T1000 (cell line): ENCODE measurements around the gene TDRD7.

ENCODE experiments used
- DNase-seq: peaks from one replicate; lab custom pipeline; 2025; ENCODE audit warnings: mixed read lengths; lab: John Stamatoyannopoulos, UW

TDRD7 gene

DNA sequence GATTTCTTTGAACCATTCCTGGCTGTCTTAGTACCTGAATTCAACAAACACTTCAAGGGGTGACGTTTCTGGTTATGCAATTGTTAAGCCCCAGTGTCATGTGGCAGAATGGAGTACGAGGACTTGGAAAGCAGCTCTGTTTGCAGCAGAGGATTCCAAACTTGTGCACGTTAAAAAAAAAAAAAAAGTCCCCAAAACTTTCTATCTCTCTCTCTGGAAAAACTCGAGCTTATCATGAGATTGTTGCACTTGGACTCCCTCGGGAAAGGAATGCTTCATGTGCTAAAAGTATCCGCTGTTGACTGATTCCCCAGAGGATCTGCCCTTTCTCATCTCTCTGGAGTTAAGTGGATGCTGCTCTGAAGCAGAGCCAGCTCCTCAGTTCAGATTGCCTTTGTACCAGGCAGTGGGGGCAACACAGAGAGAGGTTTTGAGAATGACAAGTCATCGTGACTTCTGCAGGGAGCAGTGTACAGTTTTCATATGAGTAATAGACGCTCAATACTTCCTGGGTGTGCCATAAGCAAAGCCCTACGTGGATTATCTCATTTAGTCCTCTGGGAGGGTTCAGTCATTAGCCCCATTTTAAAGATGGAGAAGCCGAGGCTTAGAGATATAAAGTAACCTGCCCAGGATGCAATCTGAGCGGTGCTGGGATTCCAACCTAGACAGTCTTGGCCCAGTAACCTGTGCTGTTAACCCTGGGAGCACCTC is 117.6 kb downstream of the TDRD7 start:
- DNase-seq: no peak

- DNase-seq: no peak
Measured at GRCh38 chr9:97531888-97532376, 120.0 kb downstream of the TDRD7 start.

GRCh38 chr9:97534185-97534584 is 122.3 kb downstream of the TDRD7 start:
- DNase-seq: no peak

DNA sequence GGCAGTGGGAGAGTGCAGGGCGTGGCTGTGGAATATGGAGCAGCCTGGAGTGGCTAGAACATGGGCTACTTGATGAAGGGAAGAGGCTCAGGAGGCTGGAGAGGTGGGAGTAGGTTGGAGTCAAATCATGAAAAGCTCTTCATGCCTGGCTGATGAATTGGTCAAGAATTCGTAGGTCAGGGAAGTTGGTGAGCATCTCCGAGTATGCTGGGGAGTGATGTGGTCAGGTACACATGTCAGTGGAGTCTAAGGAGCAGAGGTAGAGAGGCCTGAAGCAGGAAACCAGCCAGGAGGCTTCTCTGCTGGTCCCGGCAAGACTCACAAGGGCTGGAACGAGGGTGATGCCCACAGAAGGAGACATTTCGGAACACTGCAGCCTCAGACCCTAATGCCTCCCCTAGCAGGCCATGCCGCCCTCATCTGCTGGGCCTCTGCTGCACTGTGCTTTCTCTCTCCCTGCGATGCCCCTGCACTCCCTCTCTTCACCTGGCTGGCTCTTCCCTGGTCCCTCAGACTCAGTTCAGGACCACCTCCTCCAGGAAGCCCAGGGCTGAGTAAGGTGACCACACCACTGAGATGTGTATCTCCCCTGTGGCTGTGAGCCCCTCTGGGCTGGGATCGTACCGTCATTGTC is 123.2 kb downstream of the TDRD7 start:
- no peak for DNase-seq

GRCh38 chr9:97535771-97536170 is 123.9 kb downstream of the TDRD7 start:
- no peak for DNase-seq

DNA sequence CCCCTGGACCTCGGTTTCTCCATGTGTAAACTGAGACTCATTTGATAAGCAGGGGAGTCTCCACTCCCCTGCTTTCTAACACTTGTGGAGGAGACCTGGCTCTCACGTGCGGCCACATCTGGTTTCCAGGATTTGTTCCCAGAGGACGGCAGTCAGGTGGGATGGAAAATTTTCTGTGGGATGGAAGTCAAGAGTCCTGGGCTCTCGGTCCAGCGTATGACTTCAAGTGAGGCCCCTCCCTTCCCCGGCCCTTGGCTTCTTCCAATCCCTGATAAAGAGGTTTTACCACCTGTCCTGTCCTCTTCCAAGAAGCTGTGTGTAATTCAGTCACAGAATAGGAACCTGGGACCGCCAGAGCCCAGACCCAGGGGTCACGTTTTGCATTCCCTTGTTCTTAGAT is 124.6 kb downstream of the TDRD7 start:
- no peak for DNase-seq

DNA sequence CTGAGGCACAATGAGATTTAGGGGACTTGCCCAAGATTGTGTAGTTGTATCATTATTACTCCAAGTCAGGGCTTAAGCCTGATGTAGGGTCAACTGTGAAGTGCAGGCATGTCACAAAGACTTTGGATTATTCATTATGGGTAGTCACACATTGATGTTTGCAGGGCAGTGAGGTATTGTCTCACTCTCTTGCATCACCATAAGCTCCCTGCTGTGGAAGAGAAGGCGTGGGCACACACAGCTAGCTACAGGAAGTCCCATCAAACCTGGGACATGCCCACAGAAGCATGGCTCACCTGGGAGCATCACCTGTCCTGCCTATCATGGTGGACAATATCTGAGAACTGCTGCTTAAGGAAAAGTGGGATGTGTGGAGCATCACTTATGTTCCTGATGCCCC is 131.7 kb downstream of the TDRD7 start:
- no peak for DNase-seq

- DNase-seq: no peak
Measured at GRCh38 chr9:97545486-97545885, 133.6 kb downstream of the TDRD7 start.
